SK-N-SH (cell line): ENCODE measurements around the gene FOXP2. TPM values are rescaled to one million over a fixed set of nuclear protein-coding genes. Genes with fewer than 3 reads are reported as not detected.

Experiments used
- CTCF ChIA-PET: fragments of 300-600, 350-600 bp; formaldehyde crosslinking; extraction: SDS; loops from one replicate; lab custom pipeline; 2021; lab: Yijun Ruan, JAX
- POLR2A ChIA-PET: fragments of 350-600 bp; sonication (Branson Sonifier 250); formaldehyde crosslinking; extraction: SDS; loops from one replicate; lab custom pipeline; 2020; ENCODE audit warnings: antibody characterized with exemption, inconsistent platforms; lab: Yijun Ruan, JAX
- DNase-seq: peaks from one replicate; pipeline ENCODE4 v3.0.0; 2012
- H2AFZ ChIP-seq: fragments of 200-600 bp; sonication (generic); 2 replicates; pipeline ENCODE4 v1.8.1; 2016; ENCODE audit warnings: antibody characterized with exemption, mild to moderate bottlenecking, low read depth
- H3F3A ChIP-seq: fragments of 200-600 bp; sonication (generic); replicated peaks from 2 replicates; pipeline ENCODE3; 2016; ENCODE audit warnings: antibody characterized with exemption, mild to moderate bottlenecking; ENCODE audit not compliant: insufficient read depth
- H3K27ac ChIP-seq, 2 experiments: fragments of 200-500 bp in 1 of 2; fragments of 200-600 bp in 1 of 2; sonication (Bioruptor generic) in 1 of 2; sonication (generic), shearing (Covaris generic) in 1 of 2; 2 replicates each; pipeline versions ENCODE4 v1.5.1 to v1.6.1; 2014 to 2016; ENCODE audit warnings: low read depth in 2 of 2, inconsistent platforms in 1 of 2, low read length in 1 of 2, mild to moderate bottlenecking in 1 of 2, mixed read lengths in 1 of 2
- H3K27me3 ChIP-seq: fragments of 200-600 bp; sonication (generic), shearing (Covaris generic); 2 replicates; pipeline ENCODE4 v1.6.1; 2016; ENCODE audit warnings: mixed run types; ENCODE audit not compliant: insufficient read depth
- H3K36me3 ChIP-seq, 2 experiments: fragments of 200-500 bp in 1 of 2; fragments of 200-600 bp in 1 of 2; sonication (Bioruptor generic) in 1 of 2; sonication (generic) in 1 of 2; replicated peaks in 1 of 2; 2 replicates each; pipeline versions ENCODE3 to v1.5.1; 2014 to 2016; ENCODE audit warnings: low read length in 1 of 2, mild to moderate bottlenecking in 1 of 2; ENCODE audit not compliant: insufficient read depth in 2 of 2, control insufficient read depth in 1 of 2
- H3K4me1 ChIP-seq, 2 experiments: fragments of 200-500 bp in 1 of 2; fragments of 200-600 bp in 1 of 2; sonication (Bioruptor generic) in 1 of 2; sonication (generic), shearing (Covaris generic) in 1 of 2; 2 replicates each; pipeline versions ENCODE4 v1.5.1 to v1.6.1; 2014 to 2016; ENCODE audit warnings: low read depth in 1 of 2, low read length in 1 of 2, mixed run types in 1 of 2; ENCODE audit not compliant: insufficient read depth in 2 of 2, control insufficient read depth in 1 of 2
- H3K4me2 ChIP-seq: fragments of 200-600 bp; sonication (generic), shearing (Covaris generic); 2 replicates; pipeline ENCODE4 v1.6.1; 2017; ENCODE audit warnings: mixed run types
- H3K4me3 ChIP-seq, 2 experiments: fragments of 200-500 bp in 1 of 2; fragments of 200-600 bp in 1 of 2; sonication (Bioruptor generic) in 1 of 2; sonication (generic), shearing (Covaris generic) in 1 of 2; 2 replicates each; pipeline versions ENCODE4 v1.5.1 to v1.8.1; 2014 to 2016; ENCODE audit warnings: low read depth in 2 of 2, inconsistent platforms in 1 of 2, low read length in 1 of 2, mild to moderate bottlenecking in 1 of 2, mixed read lengths in 1 of 2, moderate library complexity in 1 of 2
- H3K79me2 ChIP-seq: fragments of 200-600 bp; sonication (generic); 2 replicates; pipeline ENCODE4 v1.8.1; 2017; ENCODE audit warnings: mild to moderate bottlenecking; ENCODE audit not compliant: insufficient read depth
- H3K9ac ChIP-seq: fragments of 200-600 bp; sonication (generic); 2 replicates; pipeline ENCODE4 v1.6.1; 2017; ENCODE audit warnings: mixed run types
- H3K9me2 ChIP-seq: fragments of 200-600 bp; sonication (generic); 2 replicates; pipeline ENCODE4 v1.6.1; 2017; ENCODE audit warnings: mixed run types
- H3K9me3 ChIP-seq: fragments of 200-600 bp; sonication (generic); 2 replicates; pipeline ENCODE4 v1.6.1; 2017; ENCODE audit warnings: mixed run types, mild to moderate bottlenecking, moderate library complexity
- H4K20me1 ChIP-seq: fragments of 200-600 bp; sonication (generic); 2 replicates; pipeline ENCODE4 v1.6.1; 2017; ENCODE audit warnings: mild to moderate bottlenecking, mixed run types; ENCODE audit not compliant: insufficient read depth
- CTCF ChIP-seq: fragments of 200-600 bp; sonication (generic); IDR thresholded peaks from 2 replicates; pipeline ENCODE4 v1.6.1; 2017; ENCODE audit warnings: antibody characterized with exemption, mild to moderate bottlenecking, moderate library complexity
- EZH2phosphoT487 ChIP-seq: fragments of 200-600 bp; sonication (generic); IDR thresholded peaks from 2 replicates; pipeline ENCODE4 v1.6.1; 2017; ENCODE audit warnings: low read depth, mixed run types, mild to moderate bottlenecking, antibody characterized with exemption, moderate library complexity, borderline replicate concordance
- FOSL2 ChIP-seq: IDR thresholded peaks from 2 replicates; pipeline ENCODE4 v1.4.0; 2012; ENCODE audit warnings: low read depth, mild to moderate bottlenecking, moderate library complexity, borderline replicate concordance
- GABPA ChIP-seq: IDR thresholded peaks from 2 replicates; pipeline ENCODE4 v1.4.0; 2012; ENCODE audit warnings: low read depth, mild to moderate bottlenecking
- JUND ChIP-seq: IDR thresholded peaks from 2 replicates; pipeline ENCODE4 v1.4.0; 2012
- RCOR1 ChIP-seq: fragments of 150-350 bp; IDR thresholded peaks from 2 replicates; pipeline ENCODE4 v1.6.1; 2017; ENCODE audit warnings: antibody characterized with exemption, low read length
- REST ChIP-seq: IDR thresholded peaks from 2 replicates; pipeline ENCODE4 v1.6.1; 2012; ENCODE audit warnings: mild to moderate bottlenecking, low read depth, low read length, moderate library complexity
- RFX5 ChIP-seq: IDR thresholded peaks from 2 replicates; pipeline ENCODE4 v1.6.1; 2012; ENCODE audit warnings: mild to moderate bottlenecking, improper control_type of control experiment, low read length
- SMC3 ChIP-seq: IDR thresholded peaks from 2 replicates; pipeline ENCODE4 v1.6.1; 2012; ENCODE audit warnings: low read depth, low read length, improper control_type of control experiment
- TAF1 ChIP-seq: IDR thresholded peaks from 2 replicates; pipeline ENCODE4 v1.6.1; 2012; ENCODE audit warnings: low read depth, mild to moderate bottlenecking, low read length, moderate library complexity, borderline replicate concordance
- TCF12 ChIP-seq: IDR thresholded peaks from 2 replicates; pipeline ENCODE4 v1.4.0; 2012
- ZBTB33 ChIP-seq: IDR thresholded peaks from 2 replicates; pipeline ENCODE4 v1.4.0; 2012; ENCODE audit warnings: low read depth, borderline replicate concordance
- polyA plus RNA-seq, 3 experiments: library from polyadenylated mRNA; depleted of rRNA; stranded (reverse); fragments of >200 nt; gene quantifications; 2 replicates each; pipeline ENCODE4 v1.2.3, GENCODE V29; 2012

Gene FOXP2
- polyA plus RNA-seq, 1 of the 3 experiments (the other 2 are of a cell fraction) = not detected

- H3K9me2 ChIP-seq = no peaks in the 10 kb centered on the region
- TF ChIP-seq SMC3 (no peak), RCOR1 (no peak), REST (no peak), GABPA (no peak), TAF1 (no peak), TCF12 (no peak), JUND (no peak), EZH2phosphoT487 (no peak), RFX5 (no peak), FOSL2 (no peak), ZBTB33 (no peak), CTCF (no peak)
- TF ChIP-seq, all 33 proteins: peak for 0
- Histone ChIP-seq H3K36me3 (no peaks in the 10 kb centered on the region), H4K20me1 (no peaks in the 10 kb centered on the region), H3K27me3 (no peaks in the 10 kb centered on the region), H3K4me3 (no peak overlapping the region), H3F3A (no peaks in the 10 kb centered on the region), H3K9me3 (no peaks in the 10 kb centered on the region), H3K9ac (no peak overlapping the region), H3K4me2 (no peak overlapping the region), H3K4me1 (no peaks in the 10 kb centered on the region), H3K79me2 (no peaks in the 10 kb centered on the region), H2AFZ (no peak overlapping the region), H3K27ac (no peak overlapping the region)
- no peak for DNase-seq
- POLR2A ChIA-PET = no interaction called here
- CTCF ChIA-PET = no interaction called here
Observed at GRCh38 chr7:114589436-114589835, 174.8 kb downstream of the FOXP2 start.
